ENCODE results near the gene DDX10.

DNA sequence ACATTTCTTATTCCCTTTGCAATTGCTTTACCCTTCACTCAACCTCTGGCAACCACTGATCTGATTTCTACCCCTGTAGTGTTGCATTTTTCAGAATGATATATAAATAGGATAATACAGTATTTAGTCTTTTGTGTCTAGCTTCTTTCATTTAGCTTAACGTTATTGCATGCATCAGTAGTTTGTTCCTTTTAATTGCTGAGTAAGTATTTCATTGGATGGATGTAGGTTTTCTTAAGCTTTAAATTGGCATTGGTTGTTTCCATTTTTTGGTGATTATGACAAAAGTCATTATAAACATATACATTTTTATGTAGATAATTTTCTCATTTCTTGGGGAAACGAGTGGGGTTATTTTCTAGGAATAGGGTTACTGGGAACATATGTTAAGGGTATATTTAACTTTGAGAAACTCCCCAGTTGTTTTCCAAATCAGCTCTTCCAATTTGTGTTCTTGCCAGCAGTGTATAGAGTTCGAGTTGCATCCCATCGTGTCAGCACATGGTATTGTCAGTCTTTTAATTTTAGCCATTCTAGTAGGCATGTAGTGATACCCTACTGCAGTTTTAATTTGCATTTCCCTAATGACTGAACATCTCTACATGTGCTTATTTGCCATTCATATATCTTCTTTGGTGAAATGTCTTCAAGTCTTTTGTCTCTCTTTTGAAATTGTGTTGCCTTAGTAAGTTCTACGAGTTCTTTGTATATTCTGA lies 60.3 kb downstream of the DDX10 start:
- TF ChIP-seq, protein P1, sequence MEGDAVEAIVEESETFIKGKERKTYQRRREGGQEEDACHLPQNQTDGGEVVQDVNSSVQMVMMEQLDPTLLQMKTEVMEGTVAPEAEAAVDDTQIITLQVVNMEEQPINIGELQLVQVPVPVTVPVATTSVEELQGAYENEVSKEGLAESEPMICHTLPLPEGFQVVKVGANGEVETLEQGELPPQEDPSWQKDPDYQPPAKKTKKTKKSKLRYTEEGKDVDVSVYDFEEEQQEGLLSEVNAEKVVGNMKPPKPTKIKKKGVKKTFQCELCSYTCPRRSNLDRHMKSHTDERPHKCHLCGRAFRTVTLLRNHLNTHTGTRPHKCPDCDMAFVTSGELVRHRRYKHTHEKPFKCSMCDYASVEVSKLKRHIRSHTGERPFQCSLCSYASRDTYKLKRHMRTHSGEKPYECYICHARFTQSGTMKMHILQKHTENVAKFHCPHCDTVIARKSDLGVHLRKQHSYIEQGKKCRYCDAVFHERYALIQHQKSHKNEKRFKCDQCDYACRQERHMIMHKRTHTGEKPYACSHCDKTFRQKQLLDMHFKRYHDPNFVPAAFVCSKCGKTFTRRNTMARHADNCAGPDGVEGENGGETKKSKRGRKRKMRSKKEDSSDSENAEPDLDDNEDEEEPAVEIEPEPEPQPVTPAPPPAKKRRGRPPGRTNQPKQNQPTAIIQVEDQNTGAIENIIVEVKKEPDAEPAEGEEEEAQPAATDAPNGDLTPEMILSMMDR (conservative IDR thresholded peaks at IDR 0.05), result no peak
- TF ChIP-seq ZFX (IDR thresholded peaks at IDR 0.05), result no peak
